ENCODE measurements around the gene NPFFR1.

DNA sequence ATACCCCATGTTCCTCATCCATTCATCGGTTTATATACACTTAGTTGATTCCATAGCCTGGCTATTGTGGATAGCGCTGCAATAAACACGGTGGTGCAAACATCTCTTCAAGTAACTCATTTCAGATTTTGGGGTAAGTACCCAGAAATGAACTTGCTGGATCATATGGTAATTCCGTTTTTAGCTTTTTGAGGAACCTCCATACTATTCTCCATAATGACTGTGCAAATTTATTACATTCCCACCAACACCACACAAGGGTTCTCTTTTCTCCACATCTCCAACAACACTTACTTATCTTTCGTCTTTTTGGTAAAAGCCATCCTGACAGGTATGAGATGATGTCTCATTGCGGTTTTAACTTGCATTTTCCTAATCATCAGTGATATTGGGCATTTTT is 3.7 kb downstream of the NPFFR1 start:
- TF ChIP-seq MYC (IDR thresholded peaks at IDR 0.05; ENCODE audit: low read depth, low read length) (no peak), CTCF (IDR thresholded peaks at IDR 0.05; ENCODE audit: low read depth, low read length) (no peak), POLR2A (IDR thresholded peaks at IDR 0.05; ENCODE audit: extremely low read depth, insufficient read length) (no peak)
- TF ChIP-seq, protein P1, sequence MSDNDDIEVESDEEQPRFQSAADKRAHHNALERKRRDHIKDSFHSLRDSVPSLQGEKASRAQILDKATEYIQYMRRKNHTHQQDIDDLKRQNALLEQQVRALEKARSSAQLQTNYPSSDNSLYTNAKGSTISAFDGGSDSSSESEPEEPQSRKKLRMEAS (IDR thresholded peaks at IDR 0.05; ENCODE audit: low read depth, low read length), result no peak

Data from NB4 (cell line).